ENCODE measurements around the gene FOXJ1. TPM values are rescaled to one million over a fixed set of nuclear protein-coding genes. Genes with fewer than 3 reads are reported as not detected.
A peak's percentile ranks its signal among the peaks of the same experiment; 100 is the strongest.

Gene FOXJ1
- polyA plus RNA-seq, 1 of the 3 experiments (the other 2 are of a cell fraction): not detected

DNA sequence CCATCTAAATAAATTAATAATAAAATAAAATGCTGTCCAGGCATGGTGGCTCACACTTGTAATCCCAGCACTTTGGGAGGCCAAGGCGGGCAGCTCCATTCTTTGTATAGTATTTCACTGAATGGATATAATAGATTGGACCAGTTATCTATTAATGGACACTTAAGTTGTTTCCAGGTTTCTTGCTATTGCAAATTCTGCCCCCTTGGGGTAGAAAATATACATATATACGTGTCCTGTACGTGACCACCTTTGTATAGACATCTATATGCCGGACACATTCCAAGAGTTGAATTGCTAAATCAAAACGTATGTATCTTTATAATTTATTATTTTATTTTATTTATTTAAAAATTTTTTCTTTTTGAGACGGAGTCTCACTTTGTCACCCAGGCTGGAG is 33.5 kb downstream of the FOXJ1 start:
- Histone ChIP-seq H3K9ac (no peak overlapping the region), H3K9me2 (no peaks in the 10 kb centered on the region), H2AFZ (ENCODE audit: low read depth) (no peak overlapping the region), H3K4me2 (no peak overlapping the region), H3K4me1 (ENCODE audit: control insufficient read depth in 1 of 2, insufficient read depth in 2 of 2, low read depth in 1 of 2, low read length in 1 of 2) (peaks cover 3 to 11% of the 10 kb centered on the region in 2 experiments; a peak in 2 of 4 replicates), H3K79me2 (ENCODE audit: insufficient read depth) (peaks cover 11% of the 10 kb centered on the region), H3F3A (replicated peaks; ENCODE audit: insufficient read depth) (peaks cover 12% of the 10 kb centered on the region), H3K27ac (ENCODE audit: low read depth in 2 of 2, low read length in 1 of 2) (no peak overlapping the region), H3K36me3 (replicated peaks in 1 of 2; ENCODE audit: control insufficient read depth in 1 of 2, insufficient read depth in 2 of 2, low read length in 1 of 2) (peaks cover 0 to 3% of the 10 kb centered on the region in 2 experiments), H3K27me3 (ENCODE audit: insufficient read depth) (no peaks in the 10 kb centered on the region; the same call in 1 of the 2 replicates), H4K20me1 (ENCODE audit: insufficient read depth) (no peaks in the 10 kb centered on the region), H3K9me3 (no peaks in the 10 kb centered on the region), H3K4me3 (ENCODE audit: low read depth in 2 of 2, low read length in 1 of 2) (no peak overlapping the region)
- ChIA-PET CTCF (interaction anchor here (0.5 to 7.3 kb wide), 20 partner anchors 10 to 180 kb away, joined by 3 to 53 read pairs (median 3); partner anchors contain the start of gene CDK3), POLR2A (no interaction called here)
- DNase-seq: peak; percentile 38
- TF ChIP-seq RAD21 (IDR thresholded peaks at IDR 0.05; ENCODE audit: low read length) (peak; percentile 33; the same call in 1 of the 2 replicates), FOSL2 (IDR thresholded peaks at IDR 0.05; ENCODE audit: borderline replicate concordance, low read depth) (no peak), JUND (IDR thresholded peaks at IDR 0.05) (no peak)
- TF ChIP-seq, protein P1, sequence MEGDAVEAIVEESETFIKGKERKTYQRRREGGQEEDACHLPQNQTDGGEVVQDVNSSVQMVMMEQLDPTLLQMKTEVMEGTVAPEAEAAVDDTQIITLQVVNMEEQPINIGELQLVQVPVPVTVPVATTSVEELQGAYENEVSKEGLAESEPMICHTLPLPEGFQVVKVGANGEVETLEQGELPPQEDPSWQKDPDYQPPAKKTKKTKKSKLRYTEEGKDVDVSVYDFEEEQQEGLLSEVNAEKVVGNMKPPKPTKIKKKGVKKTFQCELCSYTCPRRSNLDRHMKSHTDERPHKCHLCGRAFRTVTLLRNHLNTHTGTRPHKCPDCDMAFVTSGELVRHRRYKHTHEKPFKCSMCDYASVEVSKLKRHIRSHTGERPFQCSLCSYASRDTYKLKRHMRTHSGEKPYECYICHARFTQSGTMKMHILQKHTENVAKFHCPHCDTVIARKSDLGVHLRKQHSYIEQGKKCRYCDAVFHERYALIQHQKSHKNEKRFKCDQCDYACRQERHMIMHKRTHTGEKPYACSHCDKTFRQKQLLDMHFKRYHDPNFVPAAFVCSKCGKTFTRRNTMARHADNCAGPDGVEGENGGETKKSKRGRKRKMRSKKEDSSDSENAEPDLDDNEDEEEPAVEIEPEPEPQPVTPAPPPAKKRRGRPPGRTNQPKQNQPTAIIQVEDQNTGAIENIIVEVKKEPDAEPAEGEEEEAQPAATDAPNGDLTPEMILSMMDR (IDR thresholded peaks at IDR 0.05): peak; percentile 55
- 80% methylated on average over 6 of the region's 6 CpGs for WGBS (ENCODE audit: low lambda C conversion rate)

DNA sequence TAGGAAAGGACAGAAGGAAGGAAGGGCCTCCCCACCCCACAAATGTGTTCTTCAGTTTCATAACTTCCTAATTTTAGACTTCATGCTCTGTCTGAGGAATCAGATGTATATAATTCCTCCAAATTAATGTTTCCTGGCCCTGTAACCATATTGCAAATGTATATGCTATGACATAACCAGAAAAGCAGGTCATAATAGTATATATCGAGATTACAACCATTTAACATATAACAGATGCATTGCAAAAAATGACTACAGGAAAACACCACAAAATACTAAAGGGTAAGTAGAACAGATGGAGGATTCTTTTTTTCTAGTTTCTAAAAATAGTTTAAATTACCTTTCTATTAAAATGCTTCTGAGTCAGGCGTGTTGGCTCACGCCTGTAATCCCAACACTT is 34.3 kb downstream of the FOXJ1 start:
- Histone ChIP-seq H3K79me2 (ENCODE audit: insufficient read depth) (peaks cover 19% of the 10 kb centered on the region), H3K9ac (no peak overlapping the region), H3F3A (replicated peaks; ENCODE audit: insufficient read depth) (peaks cover 12% of the 10 kb centered on the region), H2AFZ (ENCODE audit: low read depth) (0 out of 2 replicates have a peak overlapping the region, but pooled peaks have one; percentile 61), H3K27me3 (ENCODE audit: insufficient read depth) (no peaks in the 10 kb centered on the region; the same call in 1 of the 2 replicates), H4K20me1 (ENCODE audit: insufficient read depth) (no peaks in the 10 kb centered on the region), H3K9me3 (no peaks in the 10 kb centered on the region), H3K4me1 (ENCODE audit: control insufficient read depth in 1 of 2, insufficient read depth in 2 of 2, low read depth in 1 of 2, low read length in 1 of 2) (peaks cover 3 to 15% of the 10 kb centered on the region in 2 experiments; a peak in 2 of 4 replicates), H3K4me2 (no peak overlapping the region), H3K27ac (ENCODE audit: low read depth in 2 of 2, low read length in 1 of 2) (no peak overlapping the region), H3K4me3 (ENCODE audit: low read depth in 2 of 2, low read length in 1 of 2) (no peak overlapping the region), H3K9me2 (no peaks in the 10 kb centered on the region), H3K36me3 (replicated peaks in 1 of 2; ENCODE audit: control insufficient read depth in 1 of 2, insufficient read depth in 2 of 2, low read length in 1 of 2) (peaks cover 3 to 11% of the 10 kb centered on the region in 2 experiments)
- no peak for DNase-seq
- POLR2A ChIA-PET: interaction anchor here (0.7 to 1.0 kb wide), 2 partner anchors 10 to 164 kb away, joined by 3 read pairs; no protein-coding TSS in a partner anchor
- CTCF ChIA-PET: interaction anchor here (0.5 to 7.3 kb wide), 14 partner anchors 12 to 192 kb away, joined by 3 to 53 read pairs (median 3); no protein-coding TSS in a partner anchor
- WGBS (ENCODE audit: low lambda C conversion rate): 75% methylated on average over 3 of the region's 3 CpGs
- no peak for TF ChIP-seq NRF1 (IDR thresholded peaks at IDR 0.05; ENCODE audit: low read depth, low read length)
- TF ChIP-seq, protein P2, sequence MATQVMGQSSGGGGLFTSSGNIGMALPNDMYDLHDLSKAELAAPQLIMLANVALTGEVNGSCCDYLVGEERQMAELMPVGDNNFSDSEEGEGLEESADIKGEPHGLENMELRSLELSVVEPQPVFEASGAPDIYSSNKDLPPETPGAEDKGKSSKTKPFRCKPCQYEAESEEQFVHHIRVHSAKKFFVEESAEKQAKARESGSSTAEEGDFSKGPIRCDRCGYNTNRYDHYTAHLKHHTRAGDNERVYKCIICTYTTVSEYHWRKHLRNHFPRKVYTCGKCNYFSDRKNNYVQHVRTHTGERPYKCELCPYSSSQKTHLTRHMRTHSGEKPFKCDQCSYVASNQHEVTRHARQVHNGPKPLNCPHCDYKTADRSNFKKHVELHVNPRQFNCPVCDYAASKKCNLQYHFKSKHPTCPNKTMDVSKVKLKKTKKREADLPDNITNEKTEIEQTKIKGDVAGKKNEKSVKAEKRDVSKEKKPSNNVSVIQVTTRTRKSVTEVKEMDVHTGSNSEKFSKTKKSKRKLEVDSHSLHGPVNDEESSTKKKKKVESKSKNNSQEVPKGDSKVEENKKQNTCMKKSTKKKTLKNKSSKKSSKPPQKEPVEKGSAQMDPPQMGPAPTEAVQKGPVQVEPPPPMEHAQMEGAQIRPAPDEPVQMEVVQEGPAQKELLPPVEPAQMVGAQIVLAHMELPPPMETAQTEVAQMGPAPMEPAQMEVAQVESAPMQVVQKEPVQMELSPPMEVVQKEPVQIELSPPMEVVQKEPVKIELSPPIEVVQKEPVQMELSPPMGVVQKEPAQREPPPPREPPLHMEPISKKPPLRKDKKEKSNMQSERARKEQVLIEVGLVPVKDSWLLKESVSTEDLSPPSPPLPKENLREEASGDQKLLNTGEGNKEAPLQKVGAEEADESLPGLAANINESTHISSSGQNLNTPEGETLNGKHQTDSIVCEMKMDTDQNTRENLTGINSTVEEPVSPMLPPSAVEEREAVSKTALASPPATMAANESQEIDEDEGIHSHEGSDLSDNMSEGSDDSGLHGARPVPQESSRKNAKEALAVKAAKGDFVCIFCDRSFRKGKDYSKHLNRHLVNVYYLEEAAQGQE (IDR thresholded peaks at IDR 0.05; ENCODE audit: low read depth, low read length): no peak
- TF ChIP-seq GATA2 (CRISPR knock-in tag; IDR thresholded peaks at IDR 0.05): no peak
- TF ChIP-seq, protein P3, sequence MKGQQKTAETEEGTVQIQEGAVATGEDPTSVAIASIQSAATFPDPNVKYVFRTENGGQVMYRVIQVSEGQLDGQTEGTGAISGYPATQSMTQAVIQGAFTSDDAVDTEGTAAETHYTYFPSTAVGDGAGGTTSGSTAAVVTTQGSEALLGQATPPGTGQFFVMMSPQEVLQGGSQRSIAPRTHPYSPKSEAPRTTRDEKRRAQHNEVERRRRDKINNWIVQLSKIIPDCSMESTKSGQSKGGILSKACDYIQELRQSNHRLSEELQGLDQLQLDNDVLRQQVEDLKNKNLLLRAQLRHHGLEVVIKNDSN (IDR thresholded peaks at IDR 0.05; ENCODE audit: borderline replicate concordance, low read depth): no peak
- no peak for TF ChIP-seq GABPA (IDR thresholded peaks at IDR 0.05; ENCODE audit: low read depth)
- TF ChIP-seq POLR2AphosphoS5 (IDR thresholded peaks at IDR 0.05; ENCODE audit: low read depth, low read length): no peak
- no peak for TF ChIP-seq SIN3A (IDR thresholded peaks at IDR 0.05; ENCODE audit: borderline replicate concordance, low read depth, low read length)
- TF ChIP-seq TEAD4 (IDR thresholded peaks at IDR 0.05; ENCODE audit: borderline replicate concordance, insufficient read depth): no peak
- no peak for TF ChIP-seq RFX5 (IDR thresholded peaks at IDR 0.05; ENCODE audit: low read length)
- no peak for TF ChIP-seq TCF12 (IDR thresholded peaks at IDR 0.05)
- TF ChIP-seq CHD2 (IDR thresholded peaks at IDR 0.05; ENCODE audit: low read length, partially characterized antibody): no peak
- TF ChIP-seq, protein P4, sequence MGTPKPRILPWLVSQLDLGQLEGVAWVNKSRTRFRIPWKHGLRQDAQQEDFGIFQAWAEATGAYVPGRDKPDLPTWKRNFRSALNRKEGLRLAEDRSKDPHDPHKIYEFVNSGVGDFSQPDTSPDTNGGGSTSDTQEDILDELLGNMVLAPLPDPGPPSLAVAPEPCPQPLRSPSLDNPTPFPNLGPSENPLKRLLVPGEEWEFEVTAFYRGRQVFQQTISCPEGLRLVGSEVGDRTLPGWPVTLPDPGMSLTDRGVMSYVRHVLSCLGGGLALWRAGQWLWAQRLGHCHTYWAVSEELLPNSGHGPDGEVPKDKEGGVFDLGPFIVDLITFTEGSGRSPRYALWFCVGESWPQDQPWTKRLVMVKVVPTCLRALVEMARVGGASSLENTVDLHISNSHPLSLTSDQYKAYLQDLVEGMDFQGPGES (IDR thresholded peaks at IDR 0.05; ENCODE audit: low read depth, low read length): no peak
- TF ChIP-seq, protein P5, sequence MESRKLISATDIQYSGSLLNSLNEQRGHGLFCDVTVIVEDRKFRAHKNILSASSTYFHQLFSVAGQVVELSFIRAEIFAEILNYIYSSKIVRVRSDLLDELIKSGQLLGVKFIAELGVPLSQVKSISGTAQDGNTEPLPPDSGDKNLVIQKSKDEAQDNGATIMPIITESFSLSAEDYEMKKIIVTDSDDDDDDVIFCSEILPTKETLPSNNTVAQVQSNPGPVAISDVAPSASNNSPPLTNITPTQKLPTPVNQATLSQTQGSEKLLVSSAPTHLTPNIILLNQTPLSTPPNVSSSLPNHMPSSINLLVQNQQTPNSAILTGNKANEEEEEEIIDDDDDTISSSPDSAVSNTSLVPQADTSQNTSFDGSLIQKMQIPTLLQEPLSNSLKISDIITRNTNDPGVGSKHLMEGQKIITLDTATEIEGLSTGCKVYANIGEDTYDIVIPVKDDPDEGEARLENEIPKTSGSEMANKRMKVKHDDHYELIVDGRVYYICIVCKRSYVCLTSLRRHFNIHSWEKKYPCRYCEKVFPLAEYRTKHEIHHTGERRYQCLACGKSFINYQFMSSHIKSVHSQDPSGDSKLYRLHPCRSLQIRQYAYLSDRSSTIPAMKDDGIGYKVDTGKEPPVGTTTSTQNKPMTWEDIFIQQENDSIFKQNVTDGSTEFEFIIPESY (IDR thresholded peaks at IDR 0.05; ENCODE audit: borderline replicate concordance, low read depth): no peak
